ENCODE results near the gene RPS19BP1.

Gene RPS19BP1

DNA sequence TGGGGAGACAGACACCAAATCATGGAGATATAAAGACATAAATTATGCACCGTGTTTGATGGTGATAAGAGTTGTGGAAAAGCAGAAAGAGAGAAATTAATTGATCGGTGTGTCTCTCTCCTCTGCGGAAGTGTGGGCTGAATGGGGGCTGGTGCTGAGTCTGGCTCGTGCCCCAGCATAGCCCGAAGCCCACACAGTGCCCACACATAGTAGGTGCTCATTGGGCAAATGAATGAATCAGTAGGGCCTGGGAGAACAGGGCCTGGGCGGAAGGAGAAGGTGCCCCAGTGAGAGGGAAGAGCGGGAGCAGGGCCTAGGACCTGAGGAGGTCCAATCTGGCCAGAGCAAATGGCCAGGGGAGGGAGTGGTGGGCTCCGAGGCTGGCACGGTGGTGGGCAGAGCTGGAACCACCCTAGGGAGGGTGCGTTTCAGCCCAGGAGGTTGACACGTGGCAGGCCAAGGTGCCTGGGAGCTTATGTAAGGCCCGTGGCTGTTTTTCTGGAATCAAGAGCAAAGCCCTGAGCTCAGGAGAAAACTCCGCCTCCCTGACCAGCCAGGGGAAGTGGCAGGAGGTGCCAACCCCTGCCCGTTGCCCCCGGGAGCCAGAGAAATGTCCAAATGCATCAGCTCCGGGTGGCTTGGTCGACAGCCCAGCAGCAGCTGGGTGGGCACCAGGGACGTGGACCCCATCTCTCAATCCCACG lies 35.9 kb upstream of the RPS19BP1 start:
- TF ChIP-seq, protein P1, sequence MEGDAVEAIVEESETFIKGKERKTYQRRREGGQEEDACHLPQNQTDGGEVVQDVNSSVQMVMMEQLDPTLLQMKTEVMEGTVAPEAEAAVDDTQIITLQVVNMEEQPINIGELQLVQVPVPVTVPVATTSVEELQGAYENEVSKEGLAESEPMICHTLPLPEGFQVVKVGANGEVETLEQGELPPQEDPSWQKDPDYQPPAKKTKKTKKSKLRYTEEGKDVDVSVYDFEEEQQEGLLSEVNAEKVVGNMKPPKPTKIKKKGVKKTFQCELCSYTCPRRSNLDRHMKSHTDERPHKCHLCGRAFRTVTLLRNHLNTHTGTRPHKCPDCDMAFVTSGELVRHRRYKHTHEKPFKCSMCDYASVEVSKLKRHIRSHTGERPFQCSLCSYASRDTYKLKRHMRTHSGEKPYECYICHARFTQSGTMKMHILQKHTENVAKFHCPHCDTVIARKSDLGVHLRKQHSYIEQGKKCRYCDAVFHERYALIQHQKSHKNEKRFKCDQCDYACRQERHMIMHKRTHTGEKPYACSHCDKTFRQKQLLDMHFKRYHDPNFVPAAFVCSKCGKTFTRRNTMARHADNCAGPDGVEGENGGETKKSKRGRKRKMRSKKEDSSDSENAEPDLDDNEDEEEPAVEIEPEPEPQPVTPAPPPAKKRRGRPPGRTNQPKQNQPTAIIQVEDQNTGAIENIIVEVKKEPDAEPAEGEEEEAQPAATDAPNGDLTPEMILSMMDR (IDR thresholded peaks at IDR 0.05; ENCODE audit: low read depth, low read length): no peak
- no peak overlapping the region for H3K4me3 ChIP-seq (ENCODE audit: low read depth, low read length)

DNA sequence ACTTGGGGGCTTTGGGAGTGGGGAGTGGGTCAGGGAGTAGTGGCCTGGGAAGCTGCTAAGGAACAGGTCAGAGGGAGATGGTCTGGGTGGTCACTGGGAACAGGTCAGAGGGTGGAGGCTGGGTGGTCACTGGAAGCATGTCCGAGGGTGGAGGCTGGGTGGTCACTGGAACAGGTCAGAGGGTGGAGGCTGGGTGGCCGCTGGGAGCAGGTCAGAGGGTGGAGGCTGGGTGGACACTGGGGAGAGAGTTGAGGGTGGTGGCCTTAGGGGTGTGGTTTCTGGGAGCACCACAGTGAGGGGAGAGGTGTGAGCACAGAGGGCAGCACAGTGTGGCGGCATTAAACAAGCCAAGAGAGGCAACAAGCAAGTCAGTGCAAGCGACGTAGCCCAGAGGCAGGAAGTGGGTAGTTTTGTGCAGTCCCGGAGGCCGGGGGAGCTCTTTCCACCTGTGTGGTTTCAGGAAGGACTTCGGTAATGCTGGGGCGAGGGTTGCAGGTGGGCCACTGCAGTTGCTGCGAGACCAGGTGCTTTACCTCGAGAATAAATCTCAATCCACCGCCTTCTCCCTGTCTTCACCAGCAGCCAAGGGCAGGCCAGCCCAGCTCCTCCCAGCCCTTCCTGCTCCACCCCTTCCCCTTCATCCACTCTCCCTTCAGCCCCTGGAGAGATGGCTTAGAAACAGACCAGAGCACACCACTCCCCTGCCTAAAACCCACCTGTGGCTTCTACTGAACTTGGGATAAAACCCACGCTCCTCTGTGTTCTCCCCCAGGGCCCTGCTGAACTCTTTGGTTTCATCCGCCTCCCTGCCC lies 34.8 kb upstream of the RPS19BP1 start:
- TF ChIP-seq, protein P1 (IDR thresholded peaks at IDR 0.05; ENCODE audit: low read depth, low read length): no peak
- no peak overlapping the region for H3K4me3 ChIP-seq (ENCODE audit: low read depth, low read length)

DNA sequence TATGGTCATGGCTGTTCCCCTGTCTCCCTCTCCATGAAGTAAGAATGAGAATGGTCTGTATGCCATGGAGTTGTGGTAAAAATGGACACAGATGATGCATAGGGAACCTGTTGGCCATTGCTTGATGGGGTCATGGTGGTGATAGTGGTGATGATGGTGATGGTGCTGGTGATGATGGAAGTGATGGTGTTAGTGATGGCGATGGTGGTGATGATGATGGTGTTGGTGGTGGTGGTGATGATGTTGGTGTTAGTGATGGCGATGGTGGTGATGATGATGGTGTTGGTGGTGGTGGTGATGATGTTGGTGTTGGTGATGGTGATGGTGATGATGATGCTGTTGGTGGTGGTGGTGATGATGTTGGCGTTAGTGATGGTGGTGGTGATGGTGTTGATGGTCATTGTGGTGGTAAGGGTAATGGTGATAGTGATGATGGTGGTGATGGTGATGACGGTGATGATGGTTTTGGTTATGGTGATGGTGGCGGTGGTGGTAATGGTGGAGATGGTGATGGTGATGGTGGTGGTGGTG lies 32.9 kb upstream of the RPS19BP1 start:
- H3K4me3 ChIP-seq (ENCODE audit: low read depth, low read length): no peak overlapping the region
- TF ChIP-seq, protein P1 (IDR thresholded peaks at IDR 0.05; ENCODE audit: low read depth, low read length): no peak

DNA sequence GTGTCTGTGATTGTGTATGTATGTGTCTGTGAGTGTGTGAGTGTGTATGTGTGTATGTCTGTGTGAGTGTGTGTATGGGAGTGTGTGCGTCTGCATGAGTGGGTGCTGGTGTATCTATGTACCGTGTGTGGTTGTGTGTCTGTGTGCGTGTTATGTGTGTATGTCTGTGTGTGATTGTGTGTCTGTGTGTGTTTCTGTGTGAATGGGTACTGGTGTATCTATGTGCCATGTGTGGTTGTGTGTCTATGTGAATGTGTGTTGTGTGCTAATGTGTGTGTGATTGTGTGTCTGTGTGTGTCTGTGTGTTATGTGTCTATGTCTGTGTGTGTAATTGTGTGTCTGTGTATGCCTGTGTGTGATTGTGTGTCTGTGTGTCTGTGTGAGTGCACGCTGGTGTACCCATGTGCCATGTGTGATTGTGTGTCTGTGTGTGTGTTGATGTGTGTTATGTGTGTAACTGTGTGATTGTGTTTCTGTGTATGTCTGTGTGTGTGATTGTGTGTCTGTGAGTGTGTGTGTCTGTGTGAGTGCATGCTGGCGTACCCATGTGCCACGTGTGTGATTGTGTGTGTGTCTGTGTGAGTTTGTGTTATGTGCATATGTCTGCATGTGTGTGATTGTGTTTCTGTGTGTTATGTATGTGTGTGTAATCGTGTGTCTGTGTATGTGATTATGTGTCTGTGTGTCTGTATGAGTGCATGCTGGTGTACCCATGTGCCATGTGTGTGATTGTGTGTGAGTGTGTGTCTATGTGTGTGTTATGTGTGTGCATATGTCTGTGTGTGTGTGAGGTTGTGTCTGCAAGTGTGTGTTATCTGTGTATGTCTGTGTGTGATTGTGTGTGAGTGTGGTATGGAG lies 31.3 kb upstream of the RPS19BP1 start:
- H3K4me3 ChIP-seq (ENCODE audit: low read depth, low read length): no peak overlapping the region
- TF ChIP-seq, protein P1 (IDR thresholded peaks at IDR 0.05; ENCODE audit: low read depth, low read length): no peak

DNA sequence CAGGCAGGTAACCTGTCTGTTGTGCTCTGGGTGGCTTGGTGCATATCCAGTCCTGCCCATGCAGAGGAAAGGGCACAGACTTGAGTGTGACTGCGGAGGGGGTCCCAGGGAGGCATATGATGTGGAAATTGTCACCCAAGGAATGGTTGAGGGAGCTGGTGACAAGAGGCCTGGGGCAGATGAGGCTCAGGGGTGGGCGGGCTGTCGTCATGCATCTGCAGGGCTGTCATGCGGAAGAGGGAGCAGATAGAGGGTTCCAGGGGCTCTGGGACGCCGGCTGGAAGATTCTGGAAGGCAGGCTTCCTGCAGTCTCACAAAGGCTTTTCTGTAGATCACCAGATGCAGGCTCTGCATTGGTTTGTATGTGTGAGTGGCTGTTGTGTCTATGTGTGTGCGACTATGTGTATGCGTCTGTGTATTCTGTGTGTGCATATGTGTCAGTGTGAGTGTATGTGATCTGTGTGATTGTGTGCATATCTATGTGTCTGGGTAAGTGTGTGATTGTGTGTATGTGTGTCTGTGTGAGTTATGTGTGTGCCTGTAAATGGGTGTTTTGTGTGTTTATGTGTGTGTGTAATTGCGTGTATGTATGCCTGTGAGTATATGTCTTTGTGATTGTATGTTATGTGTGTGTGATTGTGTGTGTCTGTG lies 30.4 kb upstream of the RPS19BP1 start:
- TF ChIP-seq, protein P1 (IDR thresholded peaks at IDR 0.05; ENCODE audit: low read depth, low read length): no peak
- no peak overlapping the region for H3K4me3 ChIP-seq (ENCODE audit: low read depth, low read length)

DNA sequence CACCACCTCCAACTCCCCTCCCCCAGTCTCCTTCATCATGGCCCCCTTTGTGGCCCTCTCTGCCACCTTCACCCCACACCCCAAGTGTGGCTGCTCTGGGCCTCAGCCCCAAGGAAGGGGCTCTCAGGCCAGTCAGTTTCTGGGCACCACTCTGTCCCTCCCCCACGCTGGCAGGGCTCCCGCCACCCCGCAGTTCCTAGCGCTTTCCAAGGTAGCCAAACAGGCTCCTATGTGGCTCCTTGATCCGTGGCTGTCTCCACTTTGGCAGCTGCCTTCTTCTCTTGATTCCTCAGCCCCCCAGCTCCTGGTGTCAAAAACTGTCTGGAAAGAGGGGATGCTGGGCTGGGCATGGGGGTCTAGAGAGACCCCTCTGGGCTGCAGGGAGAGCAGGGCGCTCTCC lies 27.6 kb upstream of the RPS19BP1 start:
- H3K4me3 ChIP-seq (ENCODE audit: low read depth, low read length): no peak overlapping the region
- TF ChIP-seq, protein P1 (IDR thresholded peaks at IDR 0.05; ENCODE audit: low read depth, low read length): no peak
